SH-SY5Y (cell line): ENCODE data around the gene MRPL43.

Experiments
- GATA2 ChIP-seq: IDR thresholded peaks from 2 replicates; pipeline ENCODE4 v1.6.1; 2011; ENCODE audit warnings: mild to moderate bottlenecking, low read depth, low read length
- GATA3 ChIP-seq: IDR thresholded peaks from 2 replicates; pipeline ENCODE4 v1.6.1; 2011; ENCODE audit warnings: low read depth, mild to moderate bottlenecking, low read length, moderate library complexity

MRPL43 gene

DNA sequence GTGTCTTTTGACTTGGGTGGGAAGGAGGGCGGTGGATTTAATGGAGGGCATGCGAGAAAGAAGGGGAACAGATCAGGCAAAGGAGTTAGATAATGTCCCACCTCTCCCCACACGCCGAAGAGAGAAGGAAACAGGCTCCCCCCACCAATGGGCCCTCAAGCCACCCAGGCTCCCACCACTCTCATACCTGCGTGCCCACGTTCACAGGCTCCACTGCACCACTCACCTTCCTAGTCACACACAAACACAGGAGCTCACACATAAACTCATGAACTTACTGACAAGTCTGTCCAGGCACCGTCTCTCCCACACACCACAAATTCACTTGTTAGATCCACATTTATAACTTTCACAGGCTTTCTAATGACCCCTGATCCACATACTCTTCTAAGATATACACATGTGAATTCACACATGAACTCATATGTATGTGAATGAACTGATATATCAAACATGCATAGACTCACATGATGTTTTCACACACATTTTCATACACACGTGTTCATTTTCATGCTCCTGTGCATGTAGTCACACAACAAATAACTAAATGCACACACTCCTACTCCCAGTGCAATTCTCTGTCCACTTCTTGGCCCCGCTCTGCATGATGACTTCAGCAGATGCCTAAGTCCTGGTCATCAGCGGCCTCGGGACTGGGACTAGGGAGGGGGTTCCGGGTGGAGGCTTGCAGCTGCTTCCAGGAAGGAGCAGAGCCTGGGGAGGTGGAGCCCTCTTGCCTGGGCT, 13.8 kb upstream of the MRPL43 start:
- TF ChIP-seq GATA3 (no peak), GATA2 (no peak)

- TF ChIP-seq GATA2, result no peak
- no peak for TF ChIP-seq GATA3
Observed at GRCh38 chr10:101000127-101000914, 13.0 kb upstream of the MRPL43 start.

GRCh38 chr10:100999742-101000126, 12.4 kb upstream of the MRPL43 start, which contains the start of gene LZTS2:
TSS of gene LZTS2 (plus strand) at chr10:100999808. CDS start at chr10:101002539, 2,731 bp downstream.
- no peak for TF ChIP-seq GATA3
- TF ChIP-seq GATA2, result no peak

GRCh38 chr10:100998991-100999741, 11.9 kb upstream of the MRPL43 start:
- no peak for TF ChIP-seq GATA3
- no peak for TF ChIP-seq GATA2

GRCh38 chr10:100998183-100998990, 11.1 kb upstream of the MRPL43 start:
- TF ChIP-seq GATA2 (no peak), GATA3 (no peak)

DNA sequence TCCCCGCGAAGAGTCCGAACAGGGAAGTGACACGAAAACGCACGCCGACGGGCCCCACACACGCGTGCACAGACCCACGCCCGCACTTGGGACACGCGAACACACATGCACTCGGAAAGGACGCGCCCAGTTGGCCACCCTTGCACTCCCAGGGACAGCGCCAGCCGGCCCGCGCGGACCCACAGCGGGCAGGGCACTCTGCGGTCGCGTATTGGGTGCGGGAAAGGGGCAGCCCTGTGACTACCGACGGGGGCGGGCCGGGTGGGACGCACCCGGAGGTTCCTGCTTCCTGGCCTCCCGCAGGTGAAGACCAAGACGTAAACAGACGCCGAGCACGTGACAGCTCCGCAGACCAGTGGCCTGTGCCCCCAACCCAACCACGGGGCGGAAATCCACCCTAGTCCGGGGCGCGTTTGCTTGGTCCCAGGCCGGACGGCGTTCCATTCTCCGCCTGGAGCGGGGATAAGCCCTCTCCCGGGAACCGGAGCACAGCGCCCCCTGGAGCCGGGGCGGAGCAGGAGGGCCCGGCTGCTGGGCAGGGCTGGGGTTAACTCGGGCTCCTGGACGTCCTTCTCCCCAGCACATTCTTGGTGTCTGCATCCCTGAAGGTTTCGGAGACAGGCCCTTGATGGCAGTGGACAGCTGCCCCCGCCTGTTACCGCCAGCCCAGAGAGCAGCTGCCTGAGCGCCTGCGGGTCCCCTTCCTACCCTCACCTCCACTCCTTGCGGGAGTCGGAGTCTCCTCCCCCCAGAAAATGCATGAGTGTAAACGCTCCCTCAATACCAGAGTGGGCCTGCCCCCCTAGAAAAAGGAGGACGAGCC, 10.3 kb upstream of the MRPL43 start:
- TF ChIP-seq GATA3 (no peak), GATA2 (no peak)

- TF ChIP-seq GATA2 (no peak), GATA3 (no peak)
Observed at GRCh38 chr10:100996678-100997359, 9.5 kb upstream of the MRPL43 start.

GRCh38 chr10:100995181-100995580, 7.9 kb upstream of the MRPL43 start:
- TF ChIP-seq GATA3 (no peak), GATA2 (no peak)

DNA sequence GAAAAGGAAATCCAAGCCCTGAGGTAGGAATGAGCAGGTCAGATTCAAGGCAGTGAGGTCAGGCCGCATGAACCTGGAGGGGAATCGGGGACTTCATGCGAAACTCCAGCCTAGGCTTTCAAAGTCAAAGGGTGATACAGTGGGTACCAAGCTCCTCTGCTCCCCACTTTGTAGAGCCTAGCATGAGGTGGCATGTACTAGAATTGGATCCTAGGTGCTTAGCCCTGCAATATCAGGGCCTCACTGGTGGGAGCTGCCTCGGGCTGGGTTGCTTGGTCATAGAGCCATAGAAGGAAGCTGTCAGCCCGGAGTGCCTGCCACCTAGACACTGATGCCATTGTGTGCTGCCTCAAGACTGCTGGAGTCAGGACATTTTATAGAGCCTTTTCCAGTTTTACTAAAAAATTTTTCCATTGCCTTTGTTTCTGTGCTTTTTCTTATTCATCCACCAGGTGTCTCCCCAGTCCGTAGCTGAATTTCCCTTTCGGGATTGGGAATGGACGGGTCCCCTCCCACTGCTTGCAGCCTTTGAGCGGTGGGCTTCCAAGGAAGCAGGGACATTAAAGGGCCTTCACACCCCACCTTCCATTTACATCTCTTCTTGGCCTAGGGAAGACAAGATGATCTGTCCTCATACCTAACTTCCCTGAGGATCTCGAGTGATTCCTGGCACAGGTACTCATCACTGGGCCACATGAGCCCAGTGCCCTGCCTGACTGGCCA, 6.8 kb upstream of the MRPL43 start:
- TF ChIP-seq GATA3, result no peak

DNA sequence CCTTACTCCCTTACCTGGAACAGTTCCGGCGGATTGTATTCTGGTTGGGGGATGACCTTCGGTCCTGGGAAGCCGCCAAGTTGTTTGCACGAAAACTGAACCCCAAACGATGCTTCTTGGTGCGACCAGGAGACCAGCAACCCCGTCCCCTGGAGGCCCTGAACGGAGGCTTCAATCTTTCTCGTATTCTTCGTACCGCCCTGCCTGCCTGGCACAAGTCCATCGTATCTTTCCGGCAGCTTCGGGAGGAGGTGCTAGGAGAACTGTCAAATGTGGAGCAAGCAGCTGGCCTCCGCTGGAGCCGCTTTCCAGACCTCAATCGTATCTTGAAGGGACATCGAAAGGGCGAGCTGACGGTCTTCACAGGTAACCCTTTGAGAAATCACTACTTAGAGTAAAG, 1.8 kb upstream of the MRPL43 start:
- TF ChIP-seq GATA2 (no peak), GATA3 (no peak)

GRCh38 chr10:100988166-100988565, 869 bp upstream of the MRPL43 start:
- no peak for TF ChIP-seq GATA3
- no peak for TF ChIP-seq GATA2

GRCh38 chr10:100987685-100988049, 370 bp upstream of the MRPL43 start:
- TF ChIP-seq GATA2 (no peak), GATA3 (no peak)
